HG03175 (cell line): ENCODE results near the gene COQ9.

ENCODE experiments used
- ATAC-seq: cut with Tn5 transposase; IDR thresholded peaks from one replicate; pipeline ENCODE4 v1.9.1; 2021; ENCODE audit warnings: mild to moderate bottlenecking, moderate library complexity; ENCODE audit not compliant: unreplicated experiment

COQ9 gene

GRCh38 chr16:57507136-57508034, 60.1 kb downstream of the COQ9 start:
- ATAC-seq = no peak

GRCh38 chr16:57508035-57508425, 60.8 kb downstream of the COQ9 start:
- no peak for ATAC-seq

GRCh38 chr16:57509231-57509923, 62.1 kb downstream of the COQ9 start:
- no peak for ATAC-seq

GRCh38 chr16:57510016-57510871, 63.0 kb downstream of the COQ9 start:
- no peak for ATAC-seq
